ENCODE data around the gene TTYH3.
"Not testable (repeated sequence)": the region's sequence is repeated elsewhere in the genome, so short reads cannot be mapped to it uniquely, and the experiment has no call there.

TTYH3 gene

GRCh38 chr7:2603044-2603965 is 28.5 kb upstream of the TTYH3 start:
- H3K9me3 ChIP-seq (ENCODE audit: control insufficient read depth, low read length), result no peaks in the 10 kb centered on the region
- H3K4me3 ChIP-seq (ENCODE audit: extremely low read depth, insufficient read depth, low read length, poor library complexity, severe bottlenecking), result no peak overlapping the region
- no peak overlapping the region for H3K27ac ChIP-seq (ENCODE audit: low read depth, low read length, severe bottlenecking)
- WGBS, 2 experiments (ENCODE audit: insufficient coverage in 2 of 2), result 90 to 94% methylated on average over 31 to 34 of the region's 35 CpGs
- H3K4me1 ChIP-seq (ENCODE audit: control insufficient read depth, insufficient read depth, low read length, poor library complexity, severe bottlenecking), result peaks cover 18% of the 10 kb centered on the region
- peaks cover 10% of the 10 kb centered on the region for H3K36me3 ChIP-seq (ENCODE audit: control insufficient read depth, insufficient read depth, low read length)

GRCh38 chr7:2604608-2605174 is 27.1 kb upstream of the TTYH3 start:
- H3K4me3 ChIP-seq (ENCODE audit: extremely low read depth, insufficient read depth, low read length, poor library complexity, severe bottlenecking), result no peak overlapping the region
- no peaks in the 10 kb centered on the region for H3K36me3 ChIP-seq (ENCODE audit: control insufficient read depth, insufficient read depth, low read length)
- peaks cover 18% of the 10 kb centered on the region for H3K4me1 ChIP-seq (ENCODE audit: control insufficient read depth, insufficient read depth, low read length, poor library complexity, severe bottlenecking)
- H3K9me3 ChIP-seq (ENCODE audit: control insufficient read depth, low read length), result no peaks in the 10 kb centered on the region
- 94 to 97% methylated on average over 23 to 27 of the region's 29 CpGs for WGBS, 2 experiments (ENCODE audit: insufficient coverage in 2 of 2)
- no peak overlapping the region for H3K27ac ChIP-seq (ENCODE audit: low read depth, low read length, severe bottlenecking)

GRCh38 chr7:2605608-2606538 is 25.9 kb upstream of the TTYH3 start:
- no peaks in the 10 kb centered on the region for H3K9me3 ChIP-seq (ENCODE audit: control insufficient read depth, low read length)
- H3K27ac ChIP-seq (ENCODE audit: low read depth, low read length, severe bottlenecking), result no peak overlapping the region
- 89 to 92% methylated on average over 31 to 35 of the region's 38 CpGs for WGBS, 2 experiments (ENCODE audit: insufficient coverage in 2 of 2)

GRCh38 chr7:2606539-2606936 is 25.2 kb upstream of the TTYH3 start:
- no peak overlapping the region for H3K4me3 ChIP-seq (ENCODE audit: extremely low read depth, insufficient read depth, low read length, poor library complexity, severe bottlenecking)
- no peaks in the 10 kb centered on the region for H3K9me3 ChIP-seq (ENCODE audit: control insufficient read depth, low read length)
- 89 to 95% methylated on average over 13 to 16 of the region's 16 CpGs for WGBS, 2 experiments (ENCODE audit: insufficient coverage in 2 of 2)
- H3K4me1 ChIP-seq (ENCODE audit: control insufficient read depth, insufficient read depth, low read length, poor library complexity, severe bottlenecking), result peaks cover 21% of the 10 kb centered on the region
- H3K36me3 ChIP-seq (ENCODE audit: control insufficient read depth, insufficient read depth, low read length), result no peaks in the 10 kb centered on the region
- H3K27ac ChIP-seq (ENCODE audit: low read depth, low read length, severe bottlenecking), result no peak overlapping the region

More at GRCh38 chr7:2605608-2606538, 25.9 kb upstream of the TTYH3 start:
- no peak overlapping the region for H3K4me3 ChIP-seq (ENCODE audit: extremely low read depth, insufficient read depth, low read length, poor library complexity, severe bottlenecking)
- H3K36me3 ChIP-seq (ENCODE audit: control insufficient read depth, insufficient read depth, low read length), result no peaks in the 10 kb centered on the region
- H3K4me1 ChIP-seq (ENCODE audit: control insufficient read depth, insufficient read depth, low read length, poor library complexity, severe bottlenecking), result peaks cover 18% of the 10 kb centered on the region

GRCh38 chr7:2607122-2607922 is 24.5 kb upstream of the TTYH3 start:
- Histone ChIP-seq H3K4me1 (ENCODE audit: control insufficient read depth, insufficient read depth, low read length, poor library complexity, severe bottlenecking) (peaks cover 26% of the 10 kb centered on the region), H3K9me3 (ENCODE audit: control insufficient read depth, low read length) (no peaks in the 10 kb centered on the region), H3K27ac (ENCODE audit: low read depth, low read length, severe bottlenecking) (no peak overlapping the region), H3K4me3 (ENCODE audit: extremely low read depth, insufficient read depth, low read length, poor library complexity, severe bottlenecking) (no peak overlapping the region), H3K36me3 (ENCODE audit: control insufficient read depth, insufficient read depth, low read length) (no peaks in the 10 kb centered on the region)
- 78 to 82% methylated on average over 20 to 24 of the region's 26 CpGs for WGBS, 2 experiments (ENCODE audit: insufficient coverage in 2 of 2)

GRCh38 chr7:2607923-2608904 is 23.6 kb upstream of the TTYH3 start:
- Histone ChIP-seq H3K9me3 (ENCODE audit: control insufficient read depth, low read length) (no peaks in the 10 kb centered on the region), H3K27ac (ENCODE audit: low read depth, low read length, severe bottlenecking) (no peak overlapping the region), H3K4me3 (ENCODE audit: extremely low read depth, insufficient read depth, low read length, poor library complexity, severe bottlenecking) (no peak overlapping the region), H3K4me1 (ENCODE audit: control insufficient read depth, insufficient read depth, low read length, poor library complexity, severe bottlenecking) (peaks cover 27% of the 10 kb centered on the region), H3K36me3 (ENCODE audit: control insufficient read depth, insufficient read depth, low read length) (no peaks in the 10 kb centered on the region)
- 88 to 90% methylated on average over 30 to 35 of the region's 37 CpGs for WGBS, 2 experiments (ENCODE audit: insufficient coverage in 2 of 2)

- Histone ChIP-seq H3K4me1 (ENCODE audit: control insufficient read depth, insufficient read depth, low read length, poor library complexity, severe bottlenecking) (peaks cover 34% of the 10 kb centered on the region), H3K36me3 (ENCODE audit: control insufficient read depth, insufficient read depth, low read length) (no peaks in the 10 kb centered on the region), H3K4me3 (ENCODE audit: extremely low read depth, insufficient read depth, low read length, poor library complexity, severe bottlenecking) (no peak overlapping the region), H3K9me3 (ENCODE audit: control insufficient read depth, low read length) (no peaks in the 10 kb centered on the region), H3K27ac (ENCODE audit: low read depth, low read length, severe bottlenecking) (no peak overlapping the region)
- WGBS, 2 experiments (ENCODE audit: insufficient coverage in 2 of 2), result 66 to 77% methylated on average over 12 to 13 of the region's 14 CpGs
Observed at GRCh38 chr7:2608921-2609411, 22.8 kb upstream of the TTYH3 start.

- peaks cover 35% of the 10 kb centered on the region for H3K4me1 ChIP-seq (ENCODE audit: control insufficient read depth, insufficient read depth, low read length, poor library complexity, severe bottlenecking)
- H3K36me3 ChIP-seq (ENCODE audit: control insufficient read depth, insufficient read depth, low read length); H3K27ac ChIP-seq (ENCODE audit: low read depth, low read length, severe bottlenecking); H3K4me3 ChIP-seq (ENCODE audit: extremely low read depth, insufficient read depth, low read length, poor library complexity, severe bottlenecking); H3K9me3 ChIP-seq (ENCODE audit: control insufficient read depth, low read length): not testable (repeated sequence)
- WGBS, 2 experiments (ENCODE audit: insufficient coverage in 2 of 2), result 83 to 94% methylated on average over 5 of the region's 6 CpGs
Observed at GRCh38 chr7:2609646-2610045, 22.1 kb upstream of the TTYH3 start.

GRCh38 chr7:2610466-2610865 is 21.3 kb upstream of the TTYH3 start:
- H3K9me3 ChIP-seq (ENCODE audit: control insufficient read depth, low read length), result no peaks in the 10 kb centered on the region
- H3K4me3 ChIP-seq (ENCODE audit: extremely low read depth, insufficient read depth, low read length, poor library complexity, severe bottlenecking), result no peak overlapping the region
- no peaks in the 10 kb centered on the region for H3K36me3 ChIP-seq (ENCODE audit: control insufficient read depth, insufficient read depth, low read length)
- H3K4me1 ChIP-seq (ENCODE audit: control insufficient read depth, insufficient read depth, low read length, poor library complexity, severe bottlenecking), result peaks cover 35% of the 10 kb centered on the region
- WGBS, 2 experiments (ENCODE audit: insufficient coverage in 2 of 2), result 66 to 67% methylated on average over 11 to 13 of the region's 14 CpGs
- no peak overlapping the region for H3K27ac ChIP-seq (ENCODE audit: low read depth, low read length, severe bottlenecking)

Measured in mesodermal cell (in vitro differentiated cells).